HG03103 (cell line): ENCODE results near the gene TRAF6.

Source experiments
- ATAC-seq: cut with Tn5 transposase; IDR thresholded peaks from one replicate; pipeline ENCODE4 v1.9.1; 2021; ENCODE audit warnings: low read depth; ENCODE audit not compliant: unreplicated experiment

TRAF6 gene

DNA sequence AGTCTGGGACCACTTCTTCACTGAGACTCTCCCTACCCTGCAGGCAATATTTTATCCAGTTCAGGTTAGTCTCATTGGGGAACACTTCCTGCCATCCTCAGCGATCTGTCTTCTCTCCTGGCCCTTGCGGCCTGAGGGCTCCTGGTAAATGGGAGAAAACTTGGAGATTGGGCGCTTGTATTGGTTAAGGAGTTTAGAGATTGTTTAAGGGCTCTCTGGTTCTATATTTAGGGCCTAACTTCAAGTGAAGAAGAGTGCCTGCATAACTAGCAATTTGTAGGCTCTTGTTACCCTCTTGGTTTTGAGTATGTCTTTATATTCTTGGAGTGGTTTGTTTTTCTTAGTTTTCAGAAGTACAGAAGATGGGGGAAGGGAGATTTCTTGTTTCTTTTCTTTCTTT lies 72.7 kb downstream of the TRAF6 start:
- ATAC-seq, result no peak
